Smooth muscle cell of the brain vasculature (primary cell): ENCODE measurements around the gene ACCS.
A peak's percentile ranks its signal among the peaks of the same experiment; 100 is the strongest.

Experiments used
- DNase-seq: peaks from one replicate; pipeline ENCODE4 v3.0.0-alpha.2; 2012; ENCODE audit warnings: low read depth, low spot score

Gene ACCS

DNA sequence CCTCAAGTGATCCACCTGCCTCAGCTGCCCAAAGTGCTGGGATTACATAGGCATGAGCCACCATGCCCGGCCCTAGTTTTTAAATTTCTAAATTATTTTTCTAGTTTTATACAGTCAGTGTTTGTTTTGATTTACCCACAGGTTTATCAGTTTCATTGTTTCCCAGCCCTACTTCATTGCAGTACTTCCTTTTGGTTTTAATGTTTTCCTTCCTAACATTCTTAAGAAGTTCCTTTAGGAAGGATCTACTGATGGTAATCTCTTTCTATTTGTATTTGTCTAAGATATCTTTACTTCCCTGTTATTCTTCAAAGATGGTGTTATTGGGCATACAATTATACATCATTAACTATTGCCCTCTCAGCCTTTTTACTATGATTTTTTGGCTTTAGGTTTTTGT lies 24.5 kb downstream of the ACCS start:
- DNase-seq: no peak

- DNase-seq: peak; percentile 61
Measured at GRCh38 chr11:44094260-44094868, 28.3 kb downstream of the ACCS start.

GRCh38 chr11:44095506-44096359 lies 29.7 kb downstream of the ACCS start, which contains the start of gene EXT2:
TSS of gene EXT2 (plus strand) at chr11:44095678. CDS start at chr11:44107713, 12,035 bp downstream.
- peak; percentile 50 for DNase-seq

- no peak for DNase-seq
Measured at GRCh38 chr11:44096360-44097185, 30.5 kb downstream of the ACCS start.

DNA sequence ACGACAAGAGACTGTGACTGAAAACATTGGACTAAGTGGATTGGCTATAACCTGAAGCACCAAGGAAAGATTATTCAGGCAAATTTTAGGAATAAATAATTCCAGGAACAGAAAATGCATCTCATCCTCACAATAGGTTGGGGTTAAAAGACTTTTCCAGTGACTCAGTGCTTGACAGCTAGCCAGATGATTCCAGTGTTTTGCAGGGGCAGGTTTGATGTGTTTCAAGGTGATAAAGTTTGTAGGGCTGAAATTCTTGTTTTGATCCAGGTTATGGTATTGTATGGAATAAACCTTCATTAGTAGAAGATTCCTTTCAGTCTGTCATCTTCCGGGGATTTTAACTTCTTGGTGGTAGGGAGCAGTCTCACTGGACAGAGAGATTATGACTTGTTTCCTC lies 31.8 kb downstream of the ACCS start:
- no peak for DNase-seq

DNA sequence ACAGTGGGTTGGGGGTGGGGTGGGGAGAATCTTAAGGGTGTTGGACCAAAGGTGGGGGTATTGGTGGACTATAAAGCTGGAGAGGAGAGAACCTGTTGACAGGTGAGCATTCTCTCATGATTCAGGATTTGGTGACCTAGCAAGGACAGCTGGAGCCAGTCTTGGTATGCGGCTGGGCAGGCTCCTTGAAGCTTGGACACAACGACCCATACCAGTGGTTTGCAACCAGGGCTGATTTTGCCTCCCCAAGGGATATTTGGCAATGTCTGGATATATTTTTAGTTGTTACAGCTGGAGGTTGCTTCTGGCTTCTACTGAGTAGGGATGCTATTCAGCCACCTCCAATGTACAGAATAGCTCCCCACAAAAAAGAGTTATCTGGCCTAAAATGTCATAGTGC lies 35.0 kb downstream of the ACCS start:
- DNase-seq: no peak

DNA sequence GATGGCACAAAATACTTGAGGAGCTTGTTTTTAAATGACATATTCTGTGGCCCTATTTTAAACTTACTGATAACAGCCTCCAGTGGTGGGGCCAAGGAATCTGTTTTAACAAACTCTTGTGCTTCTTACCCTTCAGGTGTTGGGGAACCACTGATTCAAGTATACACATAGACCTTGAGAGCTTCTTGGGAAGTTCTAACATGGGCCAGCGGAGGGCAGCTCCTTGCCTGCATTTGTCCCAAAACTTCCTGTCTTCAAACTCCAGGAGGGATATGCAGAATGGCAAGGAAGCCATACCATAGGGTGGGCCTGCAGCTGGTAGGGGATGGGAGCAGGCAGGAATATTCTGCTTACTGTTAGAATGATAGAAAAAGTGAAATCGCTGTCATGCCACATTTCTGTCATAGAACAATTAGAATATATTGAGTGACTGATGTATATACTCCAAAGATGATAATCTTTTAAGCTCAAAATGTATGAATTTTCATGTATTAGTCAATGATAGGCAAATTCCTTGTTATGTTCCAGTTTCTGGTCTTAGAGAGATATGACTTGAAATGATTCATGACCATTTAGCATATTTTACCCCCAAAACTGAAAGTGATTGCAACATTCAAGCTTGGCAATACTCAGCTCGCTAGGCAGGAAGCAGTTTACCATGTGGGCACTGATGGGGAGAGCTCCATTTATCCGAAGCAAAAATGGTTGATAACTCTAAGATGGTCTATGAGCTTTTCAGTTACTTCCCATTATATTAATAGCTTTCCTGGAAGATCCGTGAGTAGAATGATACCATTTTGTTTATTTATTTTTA lies 38.6 kb downstream of the ACCS start:
- DNase-seq: no peak

GRCh38 chr11:44108260-44108659 lies 42.2 kb downstream of the ACCS start:
- no peak for DNase-seq

DNA sequence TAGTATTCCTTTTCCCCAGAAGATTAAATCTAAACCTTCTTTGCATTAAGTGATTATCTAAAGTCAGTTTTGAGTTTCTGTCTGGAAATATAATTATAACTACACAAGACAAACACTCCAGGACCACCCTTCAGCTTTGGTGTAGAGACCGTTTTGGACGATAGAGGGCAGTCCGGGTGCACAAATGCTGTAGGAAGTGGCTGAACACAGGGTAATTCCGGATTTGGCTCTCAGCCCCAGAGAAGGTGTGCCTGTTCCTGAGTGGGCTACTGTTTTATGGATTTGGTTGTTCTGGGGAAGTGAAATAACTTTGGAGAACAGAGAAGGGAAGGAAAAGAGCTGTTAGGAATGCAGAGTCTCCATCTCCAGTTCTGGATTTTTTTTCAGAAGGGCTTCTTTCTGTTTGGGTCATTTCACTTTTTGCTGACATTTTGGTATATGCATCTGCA lies 44.2 kb downstream of the ACCS start:
- no peak for DNase-seq

- no peak for DNase-seq
Measured at GRCh38 chr11:44112091-44112821, 46.2 kb downstream of the ACCS start.

GRCh38 chr11:44113018-44113417 lies 46.9 kb downstream of the ACCS start:
- DNase-seq: no peak

- no peak for DNase-seq
Measured at GRCh38 chr11:44113572-44113971, 47.5 kb downstream of the ACCS start.

- no peak for DNase-seq
Measured at GRCh38 chr11:44116234-44116830, 50.3 kb downstream of the ACCS start.

- DNase-seq: no peak
Measured at GRCh38 chr11:44120169-44120568, 54.1 kb downstream of the ACCS start.

DNA sequence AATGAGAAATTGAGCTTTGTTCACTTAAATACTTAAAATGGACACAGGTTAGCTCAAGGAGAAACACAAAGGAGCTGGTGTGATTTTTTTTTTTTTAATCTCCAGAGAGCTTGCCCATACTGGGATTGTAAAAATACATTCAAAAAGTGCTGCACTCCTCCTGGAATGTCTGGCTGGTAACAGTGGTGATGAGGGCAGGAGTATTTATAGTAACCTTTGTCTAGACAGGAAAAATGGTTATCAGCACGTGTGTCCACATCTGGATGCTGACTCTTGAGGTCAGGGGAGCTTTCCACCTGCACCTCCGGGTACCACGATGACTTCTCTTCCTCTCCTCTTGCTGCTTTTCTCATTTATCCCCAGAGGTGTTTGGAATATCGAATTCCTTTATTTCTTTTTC lies 59.5 kb downstream of the ACCS start:
- no peak for DNase-seq

DNA sequence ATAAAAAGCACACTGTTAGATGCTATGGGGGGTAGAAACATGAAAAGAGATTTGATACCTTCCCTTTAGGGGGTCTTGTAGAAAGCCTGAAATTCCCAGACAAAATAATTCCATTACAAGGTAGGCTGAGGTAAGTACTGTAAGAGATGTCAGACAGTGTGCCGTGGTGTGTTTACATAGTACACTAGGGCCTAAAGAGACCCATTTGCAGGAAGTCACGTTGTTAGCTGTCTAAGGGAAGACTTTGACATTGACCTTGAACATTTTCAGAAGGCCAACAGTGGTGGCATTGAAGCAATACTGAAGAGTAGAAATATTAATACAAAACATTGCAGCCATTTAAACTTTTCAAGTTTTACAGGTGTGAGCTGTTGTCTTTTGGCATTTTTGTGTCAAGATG lies 60.2 kb downstream of the ACCS start:
- DNase-seq: no peak

- no peak for DNase-seq
Measured at GRCh38 chr11:44127130-44127529, 61.1 kb downstream of the ACCS start.

DNA sequence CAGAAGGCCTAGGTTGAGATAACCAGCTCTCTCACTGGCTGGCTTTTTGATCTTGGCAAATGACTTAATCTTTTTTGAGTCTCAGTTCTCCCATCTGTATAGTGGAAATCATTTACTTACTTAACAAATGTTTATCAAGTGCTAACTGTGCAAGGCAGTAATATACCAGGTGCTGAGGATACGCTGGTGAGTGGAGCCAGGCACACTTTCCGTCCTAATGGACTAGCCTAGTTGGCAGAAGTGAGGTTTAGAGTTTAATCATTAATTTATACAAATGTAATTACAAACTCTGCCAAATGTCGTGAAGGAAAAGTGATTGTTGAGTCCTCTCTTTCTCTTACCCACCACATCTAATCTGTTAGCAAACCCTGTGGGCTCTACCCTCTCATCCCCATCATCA lies 62.7 kb downstream of the ACCS start:
- no peak for DNase-seq

DNA sequence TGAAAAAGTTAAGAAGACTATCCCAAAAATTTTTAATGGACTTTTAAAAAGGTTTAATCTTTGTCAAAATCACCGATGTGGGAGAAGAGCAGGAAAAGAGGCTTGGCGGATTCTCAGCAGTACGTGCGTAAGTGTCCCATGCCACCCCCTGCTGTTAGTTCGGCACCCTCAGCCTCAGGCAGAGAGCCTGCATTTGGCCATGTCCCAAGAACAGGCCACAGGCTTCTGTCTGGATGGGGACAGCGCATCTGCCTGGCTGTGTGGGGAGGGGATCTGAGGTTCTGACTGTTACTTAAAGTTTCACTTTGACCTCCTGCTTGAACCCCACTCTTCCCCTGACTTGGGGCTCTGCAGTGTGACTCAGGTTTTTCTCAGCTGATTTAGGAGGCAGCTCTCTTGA lies 64.7 kb downstream of the ACCS start:
- no peak for DNase-seq

GRCh38 chr11:44133335-44133946 lies 67.4 kb downstream of the ACCS start:
- DNase-seq: peak; percentile 29
